ENCODE measurements around the gene MRGPRE.

DNA sequence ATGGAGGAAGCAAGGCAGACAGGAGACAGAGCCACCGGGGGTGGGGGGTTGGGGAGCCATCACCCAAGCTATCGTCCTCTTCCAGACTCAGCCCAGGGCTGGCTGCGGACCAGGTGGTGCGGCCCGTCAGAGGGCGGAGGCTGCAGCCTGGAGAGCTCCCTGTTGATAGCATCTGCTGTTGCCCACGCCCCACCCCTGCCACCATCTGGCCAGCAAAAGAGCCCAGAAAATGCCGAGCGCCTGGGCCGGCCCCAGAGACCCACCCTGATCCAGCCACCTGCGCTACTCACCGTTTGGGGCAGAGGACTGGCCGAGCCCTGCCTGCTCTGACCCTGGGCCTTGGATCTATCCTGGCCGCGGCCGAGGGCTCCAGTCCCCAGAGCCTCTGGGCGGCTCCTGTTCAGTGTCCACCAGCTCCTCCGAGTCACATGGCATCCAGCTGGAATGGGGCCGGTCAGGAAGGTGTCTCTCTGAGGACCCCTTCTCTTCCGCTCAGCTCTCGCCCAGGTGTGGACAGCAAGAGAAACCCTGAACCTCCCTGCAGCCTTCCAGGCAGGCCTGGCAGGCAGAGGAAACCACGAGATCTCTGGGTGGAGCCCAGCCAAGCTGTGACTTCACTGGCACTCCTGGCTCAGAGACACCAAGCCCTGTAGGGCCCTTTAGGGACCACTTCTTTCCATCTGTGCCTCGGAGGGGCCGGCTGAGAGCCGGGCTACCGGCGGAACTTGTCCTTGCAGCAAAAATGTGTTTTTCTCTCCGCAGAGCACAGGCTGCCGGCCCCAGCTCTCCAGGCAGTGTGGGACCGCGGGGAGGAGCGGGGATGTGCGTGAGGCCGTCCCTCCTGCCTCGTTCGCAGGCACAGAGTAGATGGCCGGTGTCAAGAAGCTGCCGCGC, at the start of gene MRGPRE:
- TF ChIP-seq, protein P1, sequence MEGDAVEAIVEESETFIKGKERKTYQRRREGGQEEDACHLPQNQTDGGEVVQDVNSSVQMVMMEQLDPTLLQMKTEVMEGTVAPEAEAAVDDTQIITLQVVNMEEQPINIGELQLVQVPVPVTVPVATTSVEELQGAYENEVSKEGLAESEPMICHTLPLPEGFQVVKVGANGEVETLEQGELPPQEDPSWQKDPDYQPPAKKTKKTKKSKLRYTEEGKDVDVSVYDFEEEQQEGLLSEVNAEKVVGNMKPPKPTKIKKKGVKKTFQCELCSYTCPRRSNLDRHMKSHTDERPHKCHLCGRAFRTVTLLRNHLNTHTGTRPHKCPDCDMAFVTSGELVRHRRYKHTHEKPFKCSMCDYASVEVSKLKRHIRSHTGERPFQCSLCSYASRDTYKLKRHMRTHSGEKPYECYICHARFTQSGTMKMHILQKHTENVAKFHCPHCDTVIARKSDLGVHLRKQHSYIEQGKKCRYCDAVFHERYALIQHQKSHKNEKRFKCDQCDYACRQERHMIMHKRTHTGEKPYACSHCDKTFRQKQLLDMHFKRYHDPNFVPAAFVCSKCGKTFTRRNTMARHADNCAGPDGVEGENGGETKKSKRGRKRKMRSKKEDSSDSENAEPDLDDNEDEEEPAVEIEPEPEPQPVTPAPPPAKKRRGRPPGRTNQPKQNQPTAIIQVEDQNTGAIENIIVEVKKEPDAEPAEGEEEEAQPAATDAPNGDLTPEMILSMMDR (IDR thresholded peaks at IDR 0.05; ENCODE audit: low read length): no peak
- TF ChIP-seq EZH2phosphoT487 (IDR thresholded peaks at IDR 0.05; ENCODE audit: low read length): no peak
